Kidney tubule cell (primary cell): ENCODE data around the gene SNAP29.
"Not testable (repeated sequence)": the region's sequence is repeated elsewhere in the genome, so short reads cannot be mapped to it uniquely, and the experiment has no call there.

Source experiments
- DNase-seq: peaks from one replicate; pipeline ENCODE4 v3.0.0-alpha.2; 2018; ENCODE audit warnings: low spot score

The SNAP29 gene

GRCh38 chr22:20858615-20859416 is at the start of gene SNAP29, which contains the start of gene PI4KA:
TSS of gene SNAP29 (plus strand) at chr22:20859007. CDS start at chr22:20859111, 104 bp downstream.
TSS of gene PI4KA (minus strand) at chr22:20858811. CDS start at chr22:20858725, 86 bp downstream.
- peak; percentile 99 for DNase-seq

- no peak for DNase-seq
Observed at GRCh38 chr22:20809538-20810185, 49.1 kb upstream of the SNAP29 start.

- DNase-seq: no peak
Observed at GRCh38 chr22:20810645-20811044, 48.2 kb upstream of the SNAP29 start.

GRCh38 chr22:20811171-20811570 is 47.6 kb upstream of the SNAP29 start:
- DNase-seq: no peak

- peak; percentile 36 for DNase-seq
Observed at GRCh38 chr22:20811971-20812660, 46.7 kb upstream of the SNAP29 start.

- no peak for DNase-seq
Observed at GRCh38 chr22:20813056-20813455, 45.8 kb upstream of the SNAP29 start.

GRCh38 chr22:20814221-20814808 is 44.5 kb upstream of the SNAP29 start:
- DNase-seq: no peak

- DNase-seq: no peak
Observed at GRCh38 chr22:20815477-20816050, 43.2 kb upstream of the SNAP29 start.

- DNase-seq: no peak
Observed at GRCh38 chr22:20816559-20816958, 42.2 kb upstream of the SNAP29 start.

GRCh38 chr22:20818471-20818870 is 40.3 kb upstream of the SNAP29 start:
- DNase-seq: no peak

GRCh38 chr22:20819471-20819870 is 39.3 kb upstream of the SNAP29 start:
- DNase-seq: no peak

GRCh38 chr22:20821717-20822239 is 37.0 kb upstream of the SNAP29 start:
- DNase-seq: not testable (repeated sequence)

- DNase-seq: no peak
Observed at GRCh38 chr22:20822240-20822639, 36.6 kb upstream of the SNAP29 start.

GRCh38 chr22:20823264-20823663 is 35.5 kb upstream of the SNAP29 start:
- no peak for DNase-seq

- not testable (repeated sequence) for DNase-seq
Observed at GRCh38 chr22:20825216-20825615, 33.6 kb upstream of the SNAP29 start.

GRCh38 chr22:20825624-20826023 is 33.2 kb upstream of the SNAP29 start:
- DNase-seq: no peak

GRCh38 chr22:20826373-20827152 is 32.2 kb upstream of the SNAP29 start:
- not testable (repeated sequence) for DNase-seq

- no peak for DNase-seq
Observed at GRCh38 chr22:20829491-20830134, 29.2 kb upstream of the SNAP29 start.

GRCh38 chr22:20833225-20833665 is 25.6 kb upstream of the SNAP29 start:
- no peak for DNase-seq

GRCh38 chr22:20834206-20834605 is 24.6 kb upstream of the SNAP29 start:
- DNase-seq: no peak
